ENCODE data around the gene TMPRSS9.

Gene TMPRSS9

GRCh38 chr19:2359992-2360685 is at the start of gene TMPRSS9:
Gene TMPRSS9, plus strand, starts transcription at chr19:2360265. Its CDS starts 29,521 bp downstream, at chr19:2389786.
- FAIRE-seq: no peak

- FAIRE-seq: no peak
Measured at GRCh38 chr19:2311093-2311492, 49.0 kb upstream of the TMPRSS9 start.

- FAIRE-seq: no peak
Measured at GRCh38 chr19:2312820-2313501, 47.1 kb upstream of the TMPRSS9 start.

GRCh38 chr19:2315121-2315817 is 44.8 kb upstream of the TMPRSS9 start:
- no peak for FAIRE-seq

GRCh38 chr19:2315818-2316353 is 44.2 kb upstream of the TMPRSS9 start:
- peak; percentile 63 for FAIRE-seq

- FAIRE-seq: no peak
Measured at GRCh38 chr19:2317300-2317699, 42.8 kb upstream of the TMPRSS9 start.

GRCh38 chr19:2317756-2318155 is 42.3 kb upstream of the TMPRSS9 start:
- no peak for FAIRE-seq

- FAIRE-seq: no peak
Measured at GRCh38 chr19:2318923-2319322, 41.1 kb upstream of the TMPRSS9 start.

- FAIRE-seq: no peak
Measured at GRCh38 chr19:2319551-2319950, 40.5 kb upstream of the TMPRSS9 start.

- no peak for FAIRE-seq
Measured at GRCh38 chr19:2320049-2320448, 40.0 kb upstream of the TMPRSS9 start.

- no peak for FAIRE-seq
Measured at GRCh38 chr19:2320939-2321338, 39.1 kb upstream of the TMPRSS9 start.

GRCh38 chr19:2321565-2322283 is 38.3 kb upstream of the TMPRSS9 start:
- FAIRE-seq: no peak

- FAIRE-seq: no peak
Measured at GRCh38 chr19:2323707-2324106, 36.4 kb upstream of the TMPRSS9 start.

GRCh38 chr19:2324220-2324948 is 35.7 kb upstream of the TMPRSS9 start:
- FAIRE-seq: no peak

- no peak for FAIRE-seq
Measured at GRCh38 chr19:2325281-2326046, 34.6 kb upstream of the TMPRSS9 start.

GRCh38 chr19:2326699-2327360 is 33.2 kb upstream of the TMPRSS9 start:
- FAIRE-seq: no peak

GRCh38 chr19:2327773-2328400 is 32.2 kb upstream of the TMPRSS9 start:
- peak; percentile 99 for FAIRE-seq

- FAIRE-seq: no peak
Measured at GRCh38 chr19:2328401-2329148, 31.5 kb upstream of the TMPRSS9 start, which contains the start of the genes LSM7 and SPPL2B. Gene LSM7, minus strand, starts transcription at chr19:2328586. Its CDS starts 20 bp downstream, at chr19:2328566. Gene SPPL2B, plus strand, starts transcription at chr19:2328684. Its CDS starts 26 bp downstream, at chr19:2328710.

GRCh38 chr19:2329149-2329478 is 31.0 kb upstream of the TMPRSS9 start:
- FAIRE-seq: no peak
